ENCODE measurements around the gene CC2D1A.

Gene CC2D1A

DNA sequence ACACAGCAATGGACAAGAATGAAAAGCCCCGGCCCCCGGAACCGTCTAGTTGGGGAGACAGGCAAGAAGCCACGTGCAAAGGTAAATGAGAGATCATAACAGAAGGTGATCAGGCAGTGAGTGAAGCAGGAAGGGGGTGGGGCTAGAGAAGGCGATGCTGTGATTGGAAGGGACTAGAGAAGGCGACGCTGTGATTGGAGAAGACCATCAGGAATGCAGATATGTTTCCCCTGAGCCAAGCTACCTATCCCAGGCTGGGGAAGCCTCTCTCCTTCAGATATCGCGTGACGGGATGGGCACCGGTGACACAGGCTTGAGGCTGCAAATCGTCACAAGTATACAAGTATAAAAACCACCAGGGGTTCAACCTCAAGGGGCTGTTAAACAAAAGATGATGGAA, 68.1 kb downstream of the CC2D1A start:
- Histone ChIP-seq H3K9me3 (ENCODE audit: control insufficient read depth, insufficient read depth, low read length) (no peaks in the 10 kb centered on the region), H3K36me3 (ENCODE audit: control insufficient read depth, low read length) (peaks cover 13% of the 10 kb centered on the region; the same call in 1 of the 2 replicates), H3K4me3 (ENCODE audit: low read length) (no peak overlapping the region), H4K20me1 (ENCODE audit: control insufficient read depth, insufficient read depth, low read depth, low read length) (no peaks in the 10 kb centered on the region), H3K79me2 (ENCODE audit: control insufficient read depth, low read length) (no peaks in the 10 kb centered on the region), H3K4me2 (ENCODE audit: low read length) (peak overlapping the region; percentile 48; the same call in 1 of the 2 replicates), H3K27me3 (ENCODE audit: control insufficient read depth, low read length) (no peaks in the 10 kb centered on the region), H3F3A (ENCODE audit: control insufficient read depth, insufficient read depth) (no peaks in the 10 kb centered on the region), H3K9me2 (replicated peaks; ENCODE audit: control insufficient read depth, low read length) (no peaks in the 10 kb centered on the region), H3K4me1 (ENCODE audit: control insufficient read depth, low read length) (peaks cover 10% of the 10 kb centered on the region), H3K27ac (ENCODE audit: low read depth, low read length) (no peak overlapping the region)
- TF ChIP-seq, protein P1, sequence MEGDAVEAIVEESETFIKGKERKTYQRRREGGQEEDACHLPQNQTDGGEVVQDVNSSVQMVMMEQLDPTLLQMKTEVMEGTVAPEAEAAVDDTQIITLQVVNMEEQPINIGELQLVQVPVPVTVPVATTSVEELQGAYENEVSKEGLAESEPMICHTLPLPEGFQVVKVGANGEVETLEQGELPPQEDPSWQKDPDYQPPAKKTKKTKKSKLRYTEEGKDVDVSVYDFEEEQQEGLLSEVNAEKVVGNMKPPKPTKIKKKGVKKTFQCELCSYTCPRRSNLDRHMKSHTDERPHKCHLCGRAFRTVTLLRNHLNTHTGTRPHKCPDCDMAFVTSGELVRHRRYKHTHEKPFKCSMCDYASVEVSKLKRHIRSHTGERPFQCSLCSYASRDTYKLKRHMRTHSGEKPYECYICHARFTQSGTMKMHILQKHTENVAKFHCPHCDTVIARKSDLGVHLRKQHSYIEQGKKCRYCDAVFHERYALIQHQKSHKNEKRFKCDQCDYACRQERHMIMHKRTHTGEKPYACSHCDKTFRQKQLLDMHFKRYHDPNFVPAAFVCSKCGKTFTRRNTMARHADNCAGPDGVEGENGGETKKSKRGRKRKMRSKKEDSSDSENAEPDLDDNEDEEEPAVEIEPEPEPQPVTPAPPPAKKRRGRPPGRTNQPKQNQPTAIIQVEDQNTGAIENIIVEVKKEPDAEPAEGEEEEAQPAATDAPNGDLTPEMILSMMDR (IDR thresholded peaks at IDR 0.05; ENCODE audit: low read depth, low read length, poor library complexity, severe bottlenecking), result no peak
- TF ChIP-seq EZH2phosphoT487 (IDR thresholded peaks at IDR 0.05; ENCODE audit: borderline replicate concordance, low read length), result no peak

DNA sequence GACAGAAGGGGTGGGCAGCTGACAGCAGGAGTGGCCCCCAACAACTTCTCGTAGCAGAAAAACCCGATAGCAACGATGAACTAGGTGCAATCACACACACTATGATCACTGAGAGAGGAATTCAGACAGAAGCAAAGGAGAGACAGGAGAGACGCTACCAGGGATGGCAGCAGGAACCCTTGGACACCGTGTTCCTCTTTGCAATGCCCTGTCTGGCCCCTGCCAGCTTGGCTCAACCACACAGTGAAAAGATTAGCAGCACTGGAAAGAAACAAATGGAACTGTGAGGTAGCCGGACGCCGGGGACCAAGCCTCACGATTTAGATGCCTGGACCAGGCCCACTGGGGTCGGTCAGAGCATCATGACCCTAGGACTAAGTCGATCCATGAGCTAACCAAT, 69.9 kb downstream of the CC2D1A start:
- no peaks in the 10 kb centered on the region for H3K9me2 ChIP-seq (replicated peaks; ENCODE audit: control insufficient read depth, low read length)

DNA sequence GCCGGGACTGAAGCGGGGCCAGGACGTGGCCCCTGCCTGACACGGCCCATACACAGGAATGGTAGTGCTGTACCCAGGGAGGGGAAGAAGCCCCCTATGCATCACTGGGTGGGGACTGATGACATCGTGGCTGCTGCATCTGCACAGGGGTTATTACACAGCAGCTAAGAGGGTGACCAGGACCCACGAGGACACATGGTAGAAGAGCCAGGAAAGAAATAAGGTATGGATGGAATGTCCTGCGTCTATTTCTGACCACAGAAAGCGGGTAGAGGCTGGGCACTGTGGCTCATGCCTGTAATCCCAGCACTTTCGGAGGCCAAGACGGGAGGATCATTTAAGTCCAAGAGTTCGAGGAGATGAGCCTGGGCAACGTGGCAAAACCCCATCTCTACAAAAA, 70.4 kb downstream of the CC2D1A start:
- TF ChIP-seq, protein P1 (IDR thresholded peaks at IDR 0.05; ENCODE audit: low read depth, low read length, poor library complexity, severe bottlenecking), result no peak
- TF ChIP-seq EZH2phosphoT487 (IDR thresholded peaks at IDR 0.05; ENCODE audit: borderline replicate concordance, low read length), result no peak
- H3K27me3 ChIP-seq (ENCODE audit: control insufficient read depth, low read length), result no peaks in the 10 kb centered on the region
- H3K9me3 ChIP-seq (ENCODE audit: control insufficient read depth, insufficient read depth, low read length), result no peaks in the 10 kb centered on the region
- H3K36me3 ChIP-seq (ENCODE audit: control insufficient read depth, low read length), result peaks cover 5% of the 10 kb centered on the region; the same call in 1 of the 2 replicates
- H3K4me1 ChIP-seq (ENCODE audit: control insufficient read depth, low read length), result peaks cover 11% of the 10 kb centered on the region
- no peak overlapping the region for H3K27ac ChIP-seq (ENCODE audit: low read depth, low read length)
- H3F3A ChIP-seq (ENCODE audit: control insufficient read depth, insufficient read depth), result no peaks in the 10 kb centered on the region
- no peak overlapping the region for H3K4me2 ChIP-seq (ENCODE audit: low read length)
- H3K79me2 ChIP-seq (ENCODE audit: control insufficient read depth, low read length), result no peaks in the 10 kb centered on the region
- no peaks in the 10 kb centered on the region for H4K20me1 ChIP-seq (ENCODE audit: control insufficient read depth, insufficient read depth, low read depth, low read length)
- H3K4me3 ChIP-seq (ENCODE audit: low read length), result no peak overlapping the region
- H3K9me2 ChIP-seq (replicated peaks; ENCODE audit: control insufficient read depth, low read length), result no peaks in the 10 kb centered on the region

More for the DNA sequence above, 69.9 kb downstream of the CC2D1A start:
- Histone ChIP-seq H3K36me3 (ENCODE audit: control insufficient read depth, low read length) (peaks cover 5% of the 10 kb centered on the region; the same call in 1 of the 2 replicates), H3K27me3 (ENCODE audit: control insufficient read depth, low read length) (no peaks in the 10 kb centered on the region), H3K4me3 (ENCODE audit: low read length) (no peak overlapping the region), H3K79me2 (ENCODE audit: control insufficient read depth, low read length) (no peaks in the 10 kb centered on the region), H3K9me3 (ENCODE audit: control insufficient read depth, insufficient read depth, low read length) (no peaks in the 10 kb centered on the region), H3F3A (ENCODE audit: control insufficient read depth, insufficient read depth) (no peaks in the 10 kb centered on the region), H4K20me1 (ENCODE audit: control insufficient read depth, insufficient read depth, low read depth, low read length) (no peaks in the 10 kb centered on the region), H3K4me2 (ENCODE audit: low read length) (no peak overlapping the region), H3K27ac (ENCODE audit: low read depth, low read length) (no peak overlapping the region), H3K4me1 (ENCODE audit: control insufficient read depth, low read length) (peaks cover 10% of the 10 kb centered on the region)
- no peak for TF ChIP-seq EZH2phosphoT487 (IDR thresholded peaks at IDR 0.05; ENCODE audit: borderline replicate concordance, low read length)
- TF ChIP-seq, protein P1 (IDR thresholded peaks at IDR 0.05; ENCODE audit: low read depth, low read length, poor library complexity, severe bottlenecking), result no peak

Measured in DOHH2 (cell line).